AG04450 (cell line): Measurements from ENCODE around the gene FGF19. TPM values are rescaled to one million over a fixed set of nuclear protein-coding genes. Genes with fewer than 3 reads are reported as not detected.

ENCODE experiments used
- CTCF ChIA-PET: fragments of 300-600, 350-600 bp; formaldehyde crosslinking; extraction: SDS; loops from one replicate; lab custom pipeline; 2022; ENCODE audit warnings: antibody characterized with exemption, inconsistent platforms; lab: Charles Lee
- POLR2A ChIA-PET: fragments of 350-600 bp; formaldehyde crosslinking; extraction: SDS; loops from one replicate; lab custom pipeline; 2021; ENCODE audit warnings: antibody characterized with exemption, inconsistent platforms; lab: Yijun Ruan, JAX
- DNase-seq: peaks from one replicate; pipeline ENCODE4 v3.0.0-alpha.2; 2011; ENCODE audit warnings: low read depth, low spot score
- H3K27ac ChIP-seq: one replicate; pipeline ENCODE4 v1.5.1; 2012; ENCODE audit warnings: low read depth, low read length, control low read depth
- H3K27me3 ChIP-seq: one replicate; pipeline ENCODE4 v1.6.0; 2012; ENCODE audit warnings: low read length; ENCODE audit not compliant: control insufficient read depth, insufficient read depth
- H3K4me3 ChIP-seq: 2 replicates; pipeline ENCODE4 v1.5.1; 2011; ENCODE audit warnings: mild to moderate bottlenecking, low read depth, low read length, control low read depth
- H3K9me3 ChIP-seq: 2 replicates; pipeline ENCODE4 v1.5.1; 2012; ENCODE audit warnings: low read length; ENCODE audit not compliant: control insufficient read depth, insufficient read depth
- CTCF ChIP-seq: IDR thresholded peaks from 2 replicates; pipeline ENCODE4 v1.5.1; 2011; ENCODE audit warnings: low read depth, low read length, control low read depth, inconsistent platforms
- polyA plus RNA-seq: library from polyadenylated mRNA; depleted of rRNA; stranded (reverse); fragments of >200 nt; gene quantifications from 2 replicates; pipeline ENCODE4 v1.2.3, GENCODE V29; 2011

FGF19 gene
- polyA plus RNA-seq, 1 experiment: not detected

- POLR2A ChIA-PET: interaction anchor here (1.0 kb wide), 1 partner anchor 10 kb away, joined by 4 read pairs; no protein-coding TSS in a partner anchor
- CTCF ChIA-PET: interaction anchor here (1.0 to 3.3 kb wide), 4 partner anchors 11 to 557 kb away, joined by 3 to 17 read pairs (median 6); no protein-coding TSS in a partner anchor
- no peak for DNase-seq
- no peak overlapping the region for H3K27ac ChIP-seq
- peaks cover 3% of the 10 kb centered on the region; the same call in 1 of the 2 replicates for H3K9me3 ChIP-seq
- H3K27me3 ChIP-seq: no peaks in the 10 kb centered on the region
- H3K4me3 ChIP-seq: no peak overlapping the region
- TF ChIP-seq CTCF: no peak
These were observed 45.0 kb downstream of the FGF19 start for GRCh38 chr11:69658626-69659450.

- H3K27me3 ChIP-seq: no peaks in the 10 kb centered on the region
- H3K9me3 ChIP-seq: peaks cover 3% of the 10 kb centered on the region; the same call in 1 of the 2 replicates
- no peak for TF ChIP-seq CTCF
- H3K27ac ChIP-seq: no peak overlapping the region
- H3K4me3 ChIP-seq: no peak overlapping the region
- ChIA-PET CTCF (interaction anchor here (1.0 to 3.3 kb wide), 3 partner anchors 12 to 556 kb away, joined by 3 to 17 read pairs (median 8); no protein-coding TSS in a partner anchor), POLR2A (interaction anchor here (1.0 kb wide), 1 partner anchor 10 kb away, joined by 4 read pairs; no protein-coding TSS in a partner anchor)
- no peak for DNase-seq
These were observed 45.8 kb downstream of the FGF19 start for GRCh38 chr11:69657911-69658625.

- TF ChIP-seq CTCF: no peak
- Histone ChIP-seq H3K9me3 (peaks cover 3% of the 10 kb centered on the region; the same call in 1 of the 2 replicates), H3K27me3 (no peaks in the 10 kb centered on the region), H3K4me3 (no peak overlapping the region), H3K27ac (no peak overlapping the region)
- CTCF ChIA-PET: interaction anchor here (3.3 kb wide), 1 partner anchor 556 kb away, joined by 17 read pairs; no protein-coding TSS in a partner anchor
- POLR2A ChIA-PET: no interaction called here
- no peak for DNase-seq
These were observed 46.3 kb downstream of the FGF19 start for GRCh38 chr11:69657456-69657910.

- CTCF ChIA-PET: interaction anchor here (1.3 to 2.5 kb wide), 2 partner anchors 14 to 555 kb away, joined by 5 to 6 read pairs; no protein-coding TSS in a partner anchor
These were observed 47.0 kb downstream of the FGF19 start for GRCh38 chr11:69656536-69657455.

More at GRCh38 chr11:69656536-69657455, 47.0 kb downstream of the FGF19 start:
- H3K9me3 ChIP-seq: peaks cover 3% of the 10 kb centered on the region; the same call in 1 of the 2 replicates
- TF ChIP-seq CTCF: no peak
- POLR2A ChIA-PET: interaction anchor here (0.6 to 1.7 kb wide), 2 partner anchors 12 to 276 kb away, joined by 3 to 5 read pairs; no protein-coding TSS in a partner anchor
- DNase-seq: no peak
- H3K27ac ChIP-seq: no peak overlapping the region
- no peaks in the 10 kb centered on the region for H3K27me3 ChIP-seq
- no peak overlapping the region for H3K4me3 ChIP-seq
